H9 (cell line): ENCODE results near the gene C2orf49. TPM values are rescaled to one million over a fixed set of nuclear protein-coding genes. Genes with fewer than 3 reads are reported as not detected.

Experiments
- DNase-seq: peaks from one replicate; pipeline ENCODE4 v3.0.0-alpha.2; 2017
- H2AFZ ChIP-seq: one replicate; pipeline ENCODE4 v1.6.1; 2013; ENCODE audit warnings: mild to moderate bottlenecking, low read length, control low read depth, moderate library complexity
- H2AK5ac ChIP-seq: 2 replicates; pipeline ENCODE4 v1.6.1; 2013; ENCODE audit warnings: low read length, control low read depth, mixed read lengths; ENCODE audit not compliant: insufficient read length
- H2BK120ac ChIP-seq: one replicate; pipeline ENCODE4 v1.6.1; 2013; ENCODE audit warnings: low read depth, mild to moderate bottlenecking, low read length, control low read depth, inconsistent platforms; ENCODE audit not compliant: poor library complexity, severe bottlenecking
- H2BK12ac ChIP-seq: 2 replicates; pipeline ENCODE4 v1.6.1; 2013; ENCODE audit warnings: low read length, control low read depth, mixed read lengths, low read depth; ENCODE audit not compliant: insufficient read length
- H2BK15ac ChIP-seq: 2 replicates; pipeline ENCODE4 v1.6.1; 2013; ENCODE audit warnings: low read depth, low read length, control low read depth
- H2BK20ac ChIP-seq: one replicate; pipeline ENCODE4 v1.6.1; 2013; ENCODE audit warnings: low read depth, mild to moderate bottlenecking, low read length, control low read depth, inconsistent platforms; ENCODE audit not compliant: poor library complexity, severe bottlenecking
- H2BK5ac ChIP-seq: 2 replicates; pipeline ENCODE4 v1.6.1; 2013; ENCODE audit warnings: low read length, control low read depth, mixed read lengths; ENCODE audit not compliant: insufficient read length
- H3K14ac ChIP-seq: 2 replicates; pipeline ENCODE4 v1.6.1; 2013; ENCODE audit warnings: low read length, control low read depth; ENCODE audit not compliant: insufficient read depth
- H3K18ac ChIP-seq: 2 replicates; pipeline ENCODE4 v1.6.1; 2013; ENCODE audit warnings: low read depth, mild to moderate bottlenecking, mixed read lengths, low read length, control low read depth; ENCODE audit not compliant: insufficient read length
- H3K23ac ChIP-seq: 2 replicates; pipeline ENCODE4 v1.6.1; 2013; ENCODE audit warnings: low read length, control low read depth, mixed read lengths, low read depth; ENCODE audit not compliant: insufficient read length
- H3K23me2 ChIP-seq: 2 replicates; pipeline ENCODE4 v1.6.1; 2013; ENCODE audit warnings: low read depth, mild to moderate bottlenecking, mixed read lengths, low read length, control low read depth; ENCODE audit not compliant: insufficient read length, poor library complexity, severe bottlenecking
- H3K27ac ChIP-seq: 2 replicates; pipeline ENCODE4 v1.5.1; 2013; ENCODE audit warnings: low read length, control low read depth, mixed read lengths, low read depth; ENCODE audit not compliant: insufficient read length
- H3K27me3 ChIP-seq: 2 replicates; pipeline ENCODE4 v1.6.1; 2013; ENCODE audit warnings: low read length, control low read depth, inconsistent platforms; ENCODE audit not compliant: insufficient read depth
- H3K4ac ChIP-seq: 2 replicates; pipeline ENCODE4 v1.6.1; 2013; ENCODE audit warnings: low read depth, mild to moderate bottlenecking, control low read depth, inconsistent platforms, low read length, moderate library complexity
- H3K4me1 ChIP-seq: 2 replicates; pipeline ENCODE4 v1.6.1; 2013; ENCODE audit warnings: low read length, control low read depth, inconsistent platforms; ENCODE audit not compliant: insufficient read depth
- H3K4me2 ChIP-seq: 2 replicates; pipeline ENCODE4 v1.6.1; 2013; ENCODE audit warnings: low read length, control low read depth, mixed read lengths; ENCODE audit not compliant: insufficient read length, insufficient read depth
- H3K56ac ChIP-seq: 2 replicates; pipeline ENCODE4 v1.6.1; 2013; ENCODE audit warnings: low read depth, mild to moderate bottlenecking, mixed read lengths, low read length, control low read depth; ENCODE audit not compliant: insufficient read length
- H3K79me1 ChIP-seq: 2 replicates; pipeline ENCODE4 v1.6.1; 2013; ENCODE audit warnings: low read depth, mild to moderate bottlenecking, moderate library complexity, low read length, control low read depth, inconsistent platforms; ENCODE audit not compliant: insufficient read depth, poor library complexity, severe bottlenecking
- H3K79me2 ChIP-seq: 2 replicates; pipeline ENCODE4 v1.6.1; 2013; ENCODE audit warnings: low read length, control low read depth, inconsistent platforms; ENCODE audit not compliant: insufficient read depth
- H3K9ac ChIP-seq: 2 replicates; pipeline ENCODE4 v1.6.1; 2013; ENCODE audit warnings: low read length, control low read depth, mixed read lengths; ENCODE audit not compliant: insufficient read length; ENCODE audit errors: extremely low read depth
- H3K9me3 ChIP-seq: one replicate; pipeline ENCODE4 v1.6.1; 2013; ENCODE audit warnings: low read depth, low read length, inconsistent platforms; ENCODE audit not compliant: control insufficient read depth
- H3T11ph ChIP-seq: one replicate; pipeline ENCODE4 v1.6.1; 2013; ENCODE audit warnings: mild to moderate bottlenecking, low read length, control low read depth, inconsistent platforms
- H4K20me1 ChIP-seq: one replicate; pipeline ENCODE4 v1.6.1; 2013; ENCODE audit not compliant: control insufficient read depth, insufficient read length, insufficient read depth
- H4K5ac ChIP-seq: 2 replicates; pipeline ENCODE4 v1.6.1; 2013; ENCODE audit warnings: low read depth, mild to moderate bottlenecking, mixed read lengths, low read length, control low read depth; ENCODE audit not compliant: insufficient read length
- H4K8ac ChIP-seq: replicated peaks from 2 replicates; pipeline ENCODE4 v1.6.1; 2013; ENCODE audit warnings: low read length, control low read depth, mixed read lengths, low read depth; ENCODE audit not compliant: insufficient read length
- H4K91ac ChIP-seq: 2 replicates; pipeline ENCODE4 v1.6.1; 2013; ENCODE audit warnings: low read depth, mild to moderate bottlenecking, moderate library complexity, mixed read lengths, low read length, control low read depth; ENCODE audit not compliant: insufficient read length
- H3K27ac Mint-ChIP-seq, 3 experiments: 2 replicates in 2 of 3; 3 replicates in 1 of 3; pipeline ENCODE4 v1.8.0; 2020 to 2021; ENCODE audit warnings: mixed read lengths in 3 of 3, mild to moderate bottlenecking in 1 of 3, moderate library complexity in 1 of 3
- H3K27me3 Mint-ChIP-seq: 2 replicates; pipeline ENCODE4 v1.8.0; 2021; ENCODE audit warnings: low read depth, mild to moderate bottlenecking, moderate library complexity, mixed read lengths
- H3K36me3 Mint-ChIP-seq, 3 experiments: 2 replicates in 2 of 3; 3 replicates in 1 of 3; pipeline ENCODE4 v1.8.0; 2020 to 2021; ENCODE audit warnings: low read depth in 3 of 3, mixed read lengths in 3 of 3; ENCODE audit not compliant: insufficient read depth in 1 of 3
- H3K4me1 Mint-ChIP-seq, 2 experiments: 2 replicates each; pipeline ENCODE4 v1.8.0; 2020; ENCODE audit warnings: mixed read lengths in 2 of 2
- H3K4me3 Mint-ChIP-seq, 2 experiments: 2 replicates in 1 of 2; 3 replicates in 1 of 2; pipeline ENCODE4 v1.8.0; 2020 to 2021; ENCODE audit warnings: mild to moderate bottlenecking in 2 of 2, mixed read lengths in 2 of 2, moderate library complexity in 1 of 2
- H3K9me3 Mint-ChIP-seq, 2 experiments: 2 replicates in 1 of 2; 3 replicates in 1 of 2; pipeline ENCODE4 v1.8.0; 2020; ENCODE audit warnings: mild to moderate bottlenecking in 2 of 2, mixed read lengths in 2 of 2, moderate library complexity in 1 of 2
- CTCF ChIP-seq: fragments of 200-600 bp; sonication (generic); conservative IDR thresholded peaks from 3 replicates; pipeline ENCODE4 v1.8.0; 2021; ENCODE audit warnings: antibody characterized with exemption, mild to moderate bottlenecking
- WGBS: extraction: QIAGEN DNeasy Blood & Tissue Kit; methylation state at CpG from one replicate; pipeline ENCODE4 v1.1.7; 2013; ENCODE audit warnings: missing lambda C conversion rate, low lambda C conversion rate, mixed read lengths; ENCODE audit not compliant: insufficient read length; ENCODE audit errors: extremely low coverage; 5-methylcytosine and 5-hydroxymethylcytosine counted together
- total RNA-seq: library from RNA; stranded (reverse); gene quantifications from 2 replicates; pipeline ENCODE4 v1.2.1, GENCODE V29; 2021

Gene C2orf49
- total RNA-seq, 1 experiment from 2014 or later, result 18.8 TPM

- Histone ChIP-seq H3K4me1 (no peaks in the 10 kb centered on the region), H3K9ac (no peak overlapping the region), H2BK120ac (no peak overlapping the region), H3K79me1 (no peaks in the 10 kb centered on the region), H4K91ac (no peak overlapping the region), H3K23ac (no peak overlapping the region), H2AFZ (no peak overlapping the region), H3K56ac (no peak overlapping the region), H3K9me3 (no peaks in the 10 kb centered on the region), H4K5ac (no peak overlapping the region), H2BK20ac (no peak overlapping the region), H3K27ac (no peak overlapping the region), H2BK12ac (no peak overlapping the region), H2AK5ac (no peak overlapping the region), H3T11ph (no peak overlapping the region), H3K23me2 (no peaks in the 10 kb centered on the region), H3K4ac (no peak overlapping the region), H3K79me2 (no peaks in the 10 kb centered on the region), H3K14ac (no peak overlapping the region), H4K20me1 (no peaks in the 10 kb centered on the region), H2BK15ac (no peak overlapping the region), H3K4me2 (no peak overlapping the region), H3K27me3 (no peaks in the 10 kb centered on the region), H3K18ac (no peak overlapping the region), H2BK5ac (no peak overlapping the region), H4K8ac (no peak overlapping the region)
- Mint-ChIP-seq H3K9me3 (no peaks in the 10 kb centered on the region), H3K27ac (no peak overlapping the region), H3K4me1 (peaks cover 0 to 2% of the 10 kb centered on the region in 2 experiments; a peak in 1 of 4 replicates), H3K27me3 (no peaks in the 10 kb centered on the region; the same call in 1 of the 2 replicates), H3K4me3 (no peak overlapping the region), H3K36me3 (peaks cover 15 to 50% (median 37%) of the 10 kb centered on the region in 3 experiments; a peak in 6 of 7 replicates)
- WGBS, result no CpG with 5 or more reads among the region's 7 CpGs
- DNase-seq, result no peak
- TF ChIP-seq CTCF, result no peak
Measured at GRCh38 chr2:105296017-105296611, 41.2 kb upstream of the C2orf49 start.
